OCI-LY7 (cell line): Measurements from ENCODE around the gene HNRNPH3. TPM values are rescaled to one million over a fixed set of nuclear protein-coding genes. Genes with fewer than 3 reads are reported as not detected.
"Not testable (repeated sequence)": the region's sequence is repeated elsewhere in the genome, so short reads cannot be mapped to it uniquely, and the experiment has no call there.

Experiments
- BruUV-seq: library from RNA; stranded (reverse); fragments of 400-500 nt; replicated peaks from 2 replicates; lab custom pipeline; 2021; lab: Mats Ljungman, UMichigan
- CTCF ChIA-PET: fragments of 300-600 bp; sonication (Branson Sonifier 250); formaldehyde crosslinking; loops from one replicate; lab custom pipeline; 2022; ENCODE audit warnings: antibody characterized with exemption; ENCODE audit not compliant: unreplicated experiment; lab: Charles Lee
- POLR2A ChIA-PET: fragments of 300-600 bp; sonication (Branson Sonifier 250); formaldehyde crosslinking; loops from one replicate; lab custom pipeline; 2022; ENCODE audit warnings: antibody characterized with exemption; lab: Charles Lee
- DNase-seq: peaks from one replicate; pipeline ENCODE4 v3.0.0-alpha.2; 2015; ENCODE audit warnings: low spot score
- H2AFZ ChIP-seq: fragments of 200-600 bp; sonication (generic), shearing (Covaris generic); 2 replicates; pipeline ENCODE4 v1.6.1; 2014; ENCODE audit warnings: mild to moderate bottlenecking, antibody characterized with exemption, low read length, moderate library complexity
- H3K27ac ChIP-seq: fragments of 200-600 bp; sonication (generic); 2 replicates; pipeline ENCODE4 v1.5.1; 2014; ENCODE audit warnings: mixed run types, low read depth, mild to moderate bottlenecking, moderate library complexity, low read length, inconsistent platforms; ENCODE audit not compliant: poor library complexity, severe bottlenecking
- H3K36me3 ChIP-seq: fragments of 200-600 bp; sonication (generic); 2 replicates; pipeline ENCODE4 v1.6.1; 2014; ENCODE audit warnings: mild to moderate bottlenecking, antibody characterized with exemption, low read length, moderate library complexity, mixed read lengths; ENCODE audit not compliant: insufficient read depth
- H3K4me1 ChIP-seq: fragments of 200-600 bp; sonication (generic); 2 replicates; pipeline ENCODE4 v1.5.1; 2014; ENCODE audit warnings: mild to moderate bottlenecking, low read length; ENCODE audit not compliant: insufficient read depth, poor library complexity, severe bottlenecking
- H3K4me2 ChIP-seq: fragments of 200-600 bp; sonication (generic); 2 replicates; pipeline ENCODE4 v1.6.1; 2014; ENCODE audit warnings: mild to moderate bottlenecking, low read length
- H3K4me3 ChIP-seq: fragments of 200-600 bp; sonication (generic); 2 replicates; pipeline ENCODE4 v1.5.1; 2014; ENCODE audit warnings: mild to moderate bottlenecking, low read depth, low read length; ENCODE audit not compliant: poor library complexity, severe bottlenecking
- H3K79me2 ChIP-seq: fragments of 200-600 bp; sonication (generic); 2 replicates; pipeline ENCODE4 v1.6.1; 2016; ENCODE audit warnings: low read depth, mild to moderate bottlenecking, low read length, moderate library complexity, mixed read lengths; ENCODE audit not compliant: insufficient read depth
- H3K9me2 ChIP-seq: fragments of 200-600 bp; sonication (generic); 2 replicates; pipeline ENCODE4 v1.6.1; 2016; ENCODE audit warnings: mild to moderate bottlenecking, low read length, mixed read lengths; ENCODE audit not compliant: insufficient read depth
- H3K9me3 ChIP-seq: fragments of 200-600 bp; sonication (generic); 2 replicates; pipeline ENCODE4 v1.6.1; 2014; ENCODE audit warnings: mild to moderate bottlenecking, mixed run types, low read length, mixed read lengths
- H4K20me1 ChIP-seq: fragments of 200-600 bp; sonication (generic); 2 replicates; pipeline ENCODE4 v1.6.1; 2014; ENCODE audit warnings: mild to moderate bottlenecking, antibody characterized with exemption, low read length, moderate library complexity, mixed read lengths; ENCODE audit not compliant: insufficient read depth
- CTCF ChIP-seq: fragments of 200-600 bp; sonication (generic); conservative IDR thresholded peaks from 2 replicates; pipeline ENCODE4 v1.5.1; 2014; ENCODE audit warnings: mild to moderate bottlenecking, antibody characterized with exemption, low read length, moderate library complexity, mixed read lengths
- EZH2phosphoT487 ChIP-seq: fragments of 200-600 bp; sonication (generic); IDR thresholded peaks from 2 replicates; pipeline ENCODE4 v1.6.1; 2018; ENCODE audit warnings: low read depth, borderline replicate concordance, mild to moderate bottlenecking, mixed run types, antibody characterized with exemption, low read length, moderate library complexity, mixed read lengths
- intact Hi-C: fragments of 100-400 bp; cut with micrococcal nuclease; formaldehyde crosslinking; loops from one replicate; pipeline ENCODE4 v1.10.0; 2022; ENCODE audit not compliant: unreplicated experiment
- total RNA-seq, 2 experiments: library from RNA; depleted of rRNA in 1 of 2; stranded (reverse); fragments of >200 nt in 1 of 2; shearing (Covaris generic) in 1 of 2; gene quantifications; 2 replicates each; pipeline ENCODE4 v1.2.3, GENCODE V29; 2014 to 2022

Gene HNRNPH3
- total RNA-seq, 2 experiments from 2014 or later: 30.8 to 241 TPM

DNA sequence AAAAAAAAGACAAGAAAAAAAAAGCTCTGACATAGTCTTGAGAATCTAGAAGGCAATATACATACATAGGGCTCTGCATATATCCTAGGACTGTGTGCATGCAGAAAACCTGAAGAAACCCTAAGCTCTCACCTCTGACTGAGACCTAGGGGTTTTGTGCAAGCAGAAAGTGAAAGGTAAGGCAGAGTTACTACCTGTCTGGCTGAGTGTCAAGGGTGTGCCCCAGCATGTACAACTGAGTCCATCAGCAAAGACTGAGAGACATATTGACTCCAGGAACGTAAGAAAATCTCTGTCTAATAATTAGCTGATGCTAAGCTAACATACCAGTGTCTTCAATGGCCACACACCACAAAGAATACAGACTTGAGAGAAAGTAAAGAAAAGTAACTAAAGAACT lies 16.3 kb upstream of the HNRNPH3 start:
- BruUV-seq: no TSS peak
- CTCF ChIA-PET: no interaction called here
- TF ChIP-seq EZH2phosphoT487 (no peak), CTCF (no peak)
- H4K20me1 ChIP-seq: no peaks in the 10 kb centered on the region
- no peaks in the 10 kb centered on the region for H3K79me2 ChIP-seq
- no peak overlapping the region for H3K4me2 ChIP-seq
- no peaks in the 10 kb centered on the region for H3K9me2 ChIP-seq
- no peak for DNase-seq
- no peaks in the 10 kb centered on the region for H3K36me3 ChIP-seq
- H3K27ac ChIP-seq: no peak overlapping the region
- intact Hi-C loops: no loop called here
- H3K4me3 ChIP-seq: no peak overlapping the region
- no peak overlapping the region for H2AFZ ChIP-seq
- H3K9me3 ChIP-seq: peaks cover 14% of the 10 kb centered on the region; the same call in 1 of the 2 replicates
- peaks cover 5% of the 10 kb centered on the region for H3K4me1 ChIP-seq
- POLR2A ChIA-PET: interaction anchor here (0.6 to 1.6 kb wide), 3 partner anchors 10 to 305 kb away, joined by 4 to 6 read pairs (median 4); no protein-coding TSS in a partner anchor

- Histone ChIP-seq H3K79me2 (no peaks in the 10 kb centered on the region), H3K9me3 (peaks cover 14% of the 10 kb centered on the region; the same call in 1 of the 2 replicates), H2AFZ (no peak overlapping the region), H3K27ac (no peak overlapping the region), H3K4me2 (no peak overlapping the region), H3K36me3 (no peaks in the 10 kb centered on the region), H3K4me1 (peaks cover 5% of the 10 kb centered on the region), H3K4me3 (no peak overlapping the region), H4K20me1 (no peaks in the 10 kb centered on the region), H3K9me2 (no peaks in the 10 kb centered on the region)
- ChIA-PET POLR2A (interaction anchor here (0.6 to 1.3 kb wide), 7 partner anchors 9 to 335 kb away, joined by 3 to 9 read pairs (median 4); partner anchors contain the start of gene HNRNPH3), CTCF (no interaction called here)
- no TSS peak for BruUV-seq
- no peak for TF ChIP-seq CTCF
- no peak for TF ChIP-seq EZH2phosphoT487
- no peak for DNase-seq
- intact Hi-C loops: no loop called here
Measured at GRCh38 chr10:68318331-68319059, 13.4 kb upstream of the HNRNPH3 start.

DNA sequence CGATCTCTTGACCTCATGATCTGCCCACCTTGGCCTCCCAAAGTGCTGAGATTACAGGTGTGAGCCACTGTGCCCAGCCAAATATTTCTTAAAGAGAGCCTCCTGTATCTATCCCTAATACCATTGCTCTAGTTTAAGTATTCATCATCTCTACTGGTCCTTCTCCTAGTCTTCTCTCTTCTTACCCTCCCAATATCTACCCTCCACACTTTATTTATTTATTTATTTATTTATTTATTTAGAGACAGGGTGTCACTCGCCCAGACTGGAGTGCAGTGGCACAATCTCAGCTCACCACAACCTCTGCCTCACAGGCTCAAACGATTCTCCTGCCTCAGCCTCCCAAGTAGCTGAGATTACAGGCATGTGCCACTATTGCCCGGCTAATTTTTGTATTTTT lies 7.5 kb upstream of the HNRNPH3 start:
- H3K4me3 ChIP-seq, CTCF ChIA-PET, DNase-seq, H3K9me3 ChIP-seq, intact Hi-C loops, H3K27ac ChIP-seq, H2AFZ ChIP-seq, H3K4me2 ChIP-seq, H3K9me2 ChIP-seq, H3K79me2 ChIP-seq, H4K20me1 ChIP-seq, H3K36me3 ChIP-seq, BruUV-seq: not testable (repeated sequence)
- POLR2A ChIA-PET: interaction anchor here (1.0 kb wide), 1 partner anchor 554 kb away, joined by 5 read pairs; no protein-coding TSS in a partner anchor
- peaks cover 18% of the 10 kb centered on the region for H3K4me1 ChIP-seq
